Measurements from ENCODE around the gene TBXT.
"Not testable (repeated sequence)": the region's sequence is repeated elsewhere in the genome, so short reads cannot be mapped to it uniquely, and the experiment has no call there.

TBXT gene

GRCh38 chr6:166169549-166170421, 2.1 kb upstream of the TBXT start:
- FAIRE-seq: no peak

- no peak for FAIRE-seq
Observed at GRCh38 chr6:166168616-166169548, 1.2 kb upstream of the TBXT start.

GRCh38 chr6:166167258-166167731, 356 bp downstream of the TBXT start:
- FAIRE-seq: no peak

GRCh38 chr6:166166314-166167257, 1.1 kb downstream of the TBXT start:
- no peak for FAIRE-seq

GRCh38 chr6:166165558-166166313, 1.9 kb downstream of the TBXT start:
- FAIRE-seq: no peak

GRCh38 chr6:166162599-166163342, 4.9 kb downstream of the TBXT start:
- no peak for FAIRE-seq

GRCh38 chr6:166157930-166158617, 9.6 kb downstream of the TBXT start:
- no peak for FAIRE-seq

- no peak for FAIRE-seq
Observed at GRCh38 chr6:166156942-166157341, 10.7 kb downstream of the TBXT start.

- FAIRE-seq: no peak
Observed at GRCh38 chr6:166153966-166154365, 13.7 kb downstream of the TBXT start.

GRCh38 chr6:166152660-166153059, 15.0 kb downstream of the TBXT start:
- no peak for FAIRE-seq

GRCh38 chr6:166151798-166152197, 15.9 kb downstream of the TBXT start:
- no peak for FAIRE-seq

GRCh38 chr6:166145751-166146150, 21.9 kb downstream of the TBXT start:
- no peak for FAIRE-seq

GRCh38 chr6:166143011-166143410, 24.6 kb downstream of the TBXT start:
- no peak for FAIRE-seq

GRCh38 chr6:166127624-166128472, 39.8 kb downstream of the TBXT start:
- FAIRE-seq: no peak

GRCh38 chr6:166123115-166123514, 44.5 kb downstream of the TBXT start:
- not testable (repeated sequence) for FAIRE-seq

- FAIRE-seq: no peak
Observed at GRCh38 chr6:166121726-166122125, 45.9 kb downstream of the TBXT start.

GRCh38 chr6:166119116-166119911, 48.3 kb downstream of the TBXT start:
- no peak for FAIRE-seq

- no peak for FAIRE-seq
Observed at GRCh38 chr6:166115609-166116008, 52.0 kb downstream of the TBXT start.

All from colon (tissue), 2 donors.